ENCODE data around the gene TRIM7. TPM values are rescaled to one million over a fixed set of nuclear protein-coding genes. Genes with fewer than 3 reads are reported as not detected.

TRIM7 gene
- total and polyA plus RNA-seq, 12 donors, result 3.9 to 30.8 (median 6.0) TPM

DNA sequence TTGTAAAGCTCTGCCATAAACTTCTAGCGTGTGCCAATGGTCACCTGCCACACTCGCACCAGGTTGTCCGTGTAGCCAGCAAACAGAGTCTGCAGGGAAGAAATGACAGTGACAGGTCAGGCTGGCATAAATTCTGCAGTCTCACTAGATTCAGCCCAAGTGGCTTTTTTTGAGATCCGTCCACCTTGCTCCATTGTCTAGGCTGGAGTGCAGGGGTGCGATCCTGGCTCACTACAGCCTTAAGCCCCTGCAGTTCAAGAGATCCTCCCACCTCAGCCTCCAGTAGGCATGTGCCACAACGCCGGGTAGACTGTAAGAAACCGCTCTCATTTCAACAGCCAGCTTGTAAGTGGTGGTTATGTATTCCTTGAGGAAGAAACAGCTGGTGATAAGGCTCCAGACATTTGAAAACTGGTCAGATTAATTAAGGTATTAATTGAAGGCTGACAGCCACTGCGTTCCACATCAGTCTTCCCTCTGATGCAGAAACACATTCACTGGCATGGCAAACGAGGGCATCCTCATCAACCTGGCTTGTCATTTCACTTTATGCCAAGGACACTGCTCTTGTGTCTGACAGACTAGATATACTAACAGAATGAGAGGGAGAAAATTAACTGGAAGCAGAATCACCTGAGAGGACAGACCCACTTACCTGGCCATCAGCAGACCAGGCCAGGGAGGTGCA, 32.1 kb upstream of the TRIM7 start:
- TF ChIP-seq CTCF (IDR thresholded peaks at IDR 0.05), result no peak
- Histone ChIP-seq H3K4me3 (no peak overlapping the region), H3K27me3 (no peaks in the 10 kb centered on the region), H3K36me3 (peaks cover 10 to 100% (median 95%) of the 10 kb centered on the region in 9 donors), H3K27ac (no peak overlapping the region), H3K9me3 (no peaks in the 10 kb centered on the region), H3K4me1 (peaks cover 8 to 30% (median 20%) of the 10 kb centered on the region in 9 donors)
- ATAC-seq (no peak), DNase-seq (no peak)
- 87% methylated on average over 10 of the region's 10 CpGs for WGBS, 2 donors
- intact Hi-C loops (cut with DNase I), result no loop called here

- H3K9me3 ChIP-seq, result no peaks in the 10 kb centered on the region
- H3K27ac ChIP-seq, result no peak overlapping the region
- 86 to 87% methylated on average over 6 of the region's 6 CpGs for WGBS, 2 donors
- TF ChIP-seq CTCF (IDR thresholded peaks at IDR 0.05), result no peak
- peaks cover 2 to 24% (median 14%) of the 10 kb centered on the region in 9 donors for H3K4me1 ChIP-seq
- DNase-seq, result no peak
- H3K4me3 ChIP-seq, result no peak overlapping the region
- ATAC-seq, result no peak
- intact Hi-C loops (cut with DNase I), result no loop called here
- H3K27me3 ChIP-seq, result no peaks in the 10 kb centered on the region
- H3K36me3 ChIP-seq, result peaks cover 10 to 100% (median 93%) of the 10 kb centered on the region in 9 donors
Measured at GRCh38 chr5:181236471-181236870, 31.5 kb upstream of the TRIM7 start.

DNA sequence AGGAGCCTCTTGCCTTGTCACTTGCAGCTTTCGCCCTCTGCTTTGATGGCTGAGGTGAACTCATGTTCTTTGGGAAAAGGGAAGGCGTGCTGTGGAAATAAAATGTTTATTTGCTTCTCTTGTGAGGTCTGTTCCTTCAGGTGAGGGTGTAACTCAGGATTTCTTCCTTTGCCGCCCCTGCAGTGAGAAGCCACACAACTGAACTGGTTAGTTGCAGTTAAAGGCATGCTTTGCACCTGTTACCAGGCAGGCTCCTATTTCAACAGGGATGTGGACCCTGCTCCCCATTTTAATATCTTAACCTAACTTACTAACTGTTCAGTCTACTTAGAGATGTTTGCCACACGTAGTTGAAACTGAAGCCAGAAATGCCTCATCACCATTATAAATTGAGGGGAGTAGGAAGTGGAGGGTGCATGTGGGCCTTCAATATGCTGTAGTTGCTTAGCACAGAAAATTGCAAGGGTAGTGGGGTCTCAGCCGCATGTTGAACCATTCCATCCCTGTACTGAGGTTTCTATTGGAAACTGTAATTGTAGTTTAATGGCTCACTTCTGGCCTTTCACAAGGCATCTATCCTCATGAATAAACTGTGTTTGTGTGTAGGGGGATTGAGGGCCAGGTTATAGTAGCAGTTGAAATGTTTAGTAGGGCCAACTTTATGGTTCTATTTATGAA, 30.8 kb upstream of the TRIM7 start:
- H3K27ac ChIP-seq, result no peak overlapping the region
- no peak for DNase-seq
- H3K27me3 ChIP-seq, result no peaks in the 10 kb centered on the region
- intact Hi-C loops (cut with DNase I), result no loop called here
- no peaks in the 10 kb centered on the region for H3K9me3 ChIP-seq
- H3K36me3 ChIP-seq, result peaks cover 10 to 100% (median 86%) of the 10 kb centered on the region in 9 donors
- no peak for ATAC-seq
- peaks cover 0 to 17% (median 8%) of the 10 kb centered on the region in 9 donors for H3K4me1 ChIP-seq
- WGBS, 2 donors, result 73 to 79% methylated on average over 5 of the region's 5 CpGs
- no peak for TF ChIP-seq CTCF (IDR thresholded peaks at IDR 0.05)
- no peak overlapping the region for H3K4me3 ChIP-seq

DNA sequence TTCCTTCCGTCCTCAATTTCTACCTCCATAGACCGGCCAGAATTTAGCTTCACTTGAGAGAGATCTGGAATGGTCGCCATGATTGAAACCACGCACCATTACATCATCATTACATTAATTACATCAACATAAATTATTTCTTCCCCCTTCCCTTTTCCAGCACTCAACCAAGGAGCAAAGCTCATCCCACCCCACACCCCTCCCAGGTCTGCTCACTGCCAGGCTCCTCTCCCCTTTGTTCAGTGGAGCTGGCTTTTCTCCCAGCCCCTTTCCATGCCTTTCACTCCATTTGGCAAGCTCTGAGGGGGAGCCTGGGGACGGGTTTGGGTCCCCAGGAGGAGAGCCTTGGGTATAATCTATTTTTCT, 30.3 kb upstream of the TRIM7 start:
- DNase-seq (no peak), ATAC-seq (no peak)
- TF ChIP-seq CTCF (IDR thresholded peaks at IDR 0.05), result no peak
- 76 to 81% methylated on average over 5 of the region's 5 CpGs for WGBS, 2 donors
- Histone ChIP-seq H3K36me3 (peaks cover 10 to 100% (median 81%) of the 10 kb centered on the region in 9 donors), H3K9me3 (no peaks in the 10 kb centered on the region), H3K27ac (no peak overlapping the region), H3K4me3 (no peak overlapping the region), H3K27me3 (no peaks in the 10 kb centered on the region), H3K4me1 (peaks cover 0 to 14% (median 5%) of the 10 kb centered on the region in 9 donors)
- intact Hi-C loops (cut with DNase I), result no loop called here

All from heart right ventricle (tissue), 16 donors.